ENCODE measurements around the gene GCN1. TPM values are rescaled to one million over a fixed set of nuclear protein-coding genes. Genes with fewer than 3 reads are reported as not detected.
A peak's percentile ranks its signal among the peaks of the same experiment; 100 is the strongest.

Gene GCN1
- total and polyA plus RNA-seq, 11 donors, result 7.2 to 51.7 (median 33.7) TPM

DNA sequence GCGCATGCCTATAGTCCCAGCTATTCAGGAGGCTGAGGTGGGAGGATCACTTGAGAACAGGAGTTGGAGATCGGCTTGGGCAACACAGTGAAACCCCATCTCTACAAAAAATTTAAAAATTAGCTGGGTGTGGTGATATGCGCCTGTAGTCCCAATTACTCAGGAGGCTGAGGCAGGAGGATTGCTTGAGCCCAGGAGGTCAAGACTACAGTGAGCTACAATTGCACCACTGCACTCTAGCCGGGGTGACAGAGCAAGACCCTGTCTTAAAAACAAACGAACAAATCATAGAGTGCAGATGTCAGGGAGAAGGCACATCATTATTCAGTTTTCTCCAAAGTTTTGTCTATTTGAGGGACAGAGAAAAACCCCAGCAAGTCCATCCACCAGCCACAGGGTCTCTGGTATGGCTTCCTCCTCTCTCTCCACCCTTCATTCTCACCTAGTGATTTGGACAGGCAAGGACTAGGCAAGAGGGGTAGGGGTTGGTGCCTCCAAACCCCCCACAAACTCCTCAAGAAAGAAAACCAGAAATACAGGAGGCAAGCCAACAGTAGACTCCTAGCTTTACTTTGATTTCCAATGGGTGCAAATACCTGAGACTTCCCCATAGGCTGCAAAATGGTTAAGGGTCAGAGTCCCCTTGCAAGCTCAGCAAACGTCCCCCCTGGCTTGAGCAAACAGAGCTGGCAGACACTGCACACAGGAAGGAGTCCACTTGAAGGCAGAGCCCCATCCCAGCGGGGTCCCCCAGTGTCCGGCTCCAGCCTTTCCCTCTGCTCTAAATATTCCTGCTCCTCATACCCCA, 32.9 kb upstream of the GCN1 start:
- WGBS, 4 donors, result 69 to 78% (median 74%) methylated on average over 7 to 8 of the region's 8 CpGs
- peak overlapping the region in 9 of 12 donors; percentile 4 to 96 (median 92) for H3K27ac ChIP-seq
- no peak overlapping the region for H3K4me3 ChIP-seq
- peaks cover 0 to 42% (median 26%) of the 10 kb centered on the region in 9 donors for H3K36me3 ChIP-seq
- intact Hi-C loops (cut with DNase I), result loop anchor here in 9 of 10 donors (1.0 to 2.0 kb wide), 3 partner anchors 38 to 65 kb away; partner anchors contain the start of genes PXN (in 8 of the 9) and RNU4-1 (in 1 of the 9)
- no peaks in the 10 kb centered on the region for H3K9me3 ChIP-seq
- H3K4me1 ChIP-seq, result peaks cover 42 to 85% (median 78%) of the 10 kb centered on the region in 12 donors
- DNase-seq, result no peak
- TF ChIP-seq POLR2A (IDR thresholded peaks at IDR 0.05) (no peak), CTCF (IDR thresholded peaks at IDR 0.05) (no peak)
- no peak for ATAC-seq
- H3K27me3 ChIP-seq, result no peaks in the 10 kb centered on the region

DNA sequence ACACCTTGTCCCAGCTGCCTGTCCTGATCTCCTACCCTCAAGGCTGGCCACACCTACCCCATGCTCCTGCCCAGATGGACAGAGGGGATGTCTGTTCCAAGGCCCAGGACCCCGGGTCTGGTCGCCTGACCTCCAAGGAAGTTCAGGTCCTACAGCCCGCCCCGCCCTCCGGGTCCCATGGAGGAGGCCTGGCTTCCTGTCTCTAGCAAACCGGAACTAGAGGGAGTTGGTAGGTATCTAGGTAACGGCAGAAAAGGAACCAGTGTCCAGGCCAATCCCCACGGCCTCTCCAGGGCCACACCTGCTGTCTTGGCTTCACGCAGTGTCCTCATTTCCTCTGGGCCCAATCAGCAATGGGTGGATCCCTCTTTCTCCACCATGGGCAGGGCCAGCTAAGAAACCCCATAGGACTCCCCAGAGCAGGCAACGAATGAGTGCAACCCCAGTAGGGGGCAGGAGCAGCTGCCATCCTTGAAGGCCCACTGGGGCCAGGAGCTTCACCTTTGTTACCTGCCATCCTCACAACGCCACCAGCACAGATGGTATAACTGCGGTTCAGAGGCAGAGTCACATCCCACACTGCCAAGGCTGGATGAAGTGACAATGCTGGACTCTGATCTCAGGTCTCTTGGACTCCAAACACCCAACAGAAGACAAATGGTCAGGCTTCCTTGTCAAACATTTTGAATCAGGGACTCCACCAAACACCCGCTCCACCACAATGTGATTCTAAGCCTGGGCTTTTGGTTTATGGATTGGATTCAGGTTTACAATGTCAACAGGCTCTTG, 31.5 kb upstream of the GCN1 start:
- H3K4me1 ChIP-seq, result peaks cover 28 to 71% (median 64%) of the 10 kb centered on the region in 12 donors
- intact Hi-C loops (cut with DNase I), result no loop called here
- no peaks in the 10 kb centered on the region for H3K27me3 ChIP-seq
- H3K36me3 ChIP-seq, result peaks cover 0 to 56% (median 40%) of the 10 kb centered on the region in 9 donors
- DNase-seq (peak in 2 of 5 donors; percentile 54), ATAC-seq (peak in 3 of 4 donors; percentile 1 to 31 (median 15))
- H3K9me3 ChIP-seq, result no peaks in the 10 kb centered on the region
- peak overlapping the region in 11 of 12 donors; percentile 36 to 72 (median 63) for H3K27ac ChIP-seq
- TF ChIP-seq POLR2A (IDR thresholded peaks at IDR 0.05) (no peak), CTCF (IDR thresholded peaks at IDR 0.05) (peak in 6 of 12 donors; percentile 7 to 20 (median 14))
- no peak overlapping the region for H3K4me3 ChIP-seq
- 49 to 58% (median 54%) methylated on average over 9 to 13 of the region's 13 CpGs for WGBS, 4 donors

GRCh38 chr12:120225200-120225558, 30.7 kb upstream of the GCN1 start:
- no peaks in the 10 kb centered on the region for H3K27me3 ChIP-seq
- intact Hi-C loops (cut with DNase I), result no loop called here
- H3K36me3 ChIP-seq, result peaks cover 0 to 65% (median 46%) of the 10 kb centered on the region in 9 donors
- H3K4me3 ChIP-seq, result peak overlapping the region in 5 of 12 donors; percentile 2 to 28 (median 20)
- DNase-seq, result no peak
- H3K9me3 ChIP-seq, result no peaks in the 10 kb centered on the region
- WGBS, 4 donors, result 26 to 42% (median 33%) methylated on average over 9 of the region's 9 CpGs
- peak in 1 of 4 donors; percentile 2 for ATAC-seq
- H3K4me1 ChIP-seq, result peaks cover 27 to 63% (median 55%) of the 10 kb centered on the region in 12 donors
- TF ChIP-seq CTCF (IDR thresholded peaks at IDR 0.05) (no peak), POLR2A (IDR thresholded peaks at IDR 0.05) (no peak)
- peak overlapping the region in 11 of 12 donors; percentile 29 to 72 (median 63) for H3K27ac ChIP-seq

Data from heart left ventricle (tissue), 16 donors.